ENCODE measurements around the gene ORM1. TPM values are rescaled to one million over a fixed set of nuclear protein-coding genes. Genes with fewer than 3 reads are reported as not detected.

The ORM1 gene
- total and polyA plus RNA-seq, 4 donors, result 1,297 to 69,591 (median 37,095) TPM

DNA sequence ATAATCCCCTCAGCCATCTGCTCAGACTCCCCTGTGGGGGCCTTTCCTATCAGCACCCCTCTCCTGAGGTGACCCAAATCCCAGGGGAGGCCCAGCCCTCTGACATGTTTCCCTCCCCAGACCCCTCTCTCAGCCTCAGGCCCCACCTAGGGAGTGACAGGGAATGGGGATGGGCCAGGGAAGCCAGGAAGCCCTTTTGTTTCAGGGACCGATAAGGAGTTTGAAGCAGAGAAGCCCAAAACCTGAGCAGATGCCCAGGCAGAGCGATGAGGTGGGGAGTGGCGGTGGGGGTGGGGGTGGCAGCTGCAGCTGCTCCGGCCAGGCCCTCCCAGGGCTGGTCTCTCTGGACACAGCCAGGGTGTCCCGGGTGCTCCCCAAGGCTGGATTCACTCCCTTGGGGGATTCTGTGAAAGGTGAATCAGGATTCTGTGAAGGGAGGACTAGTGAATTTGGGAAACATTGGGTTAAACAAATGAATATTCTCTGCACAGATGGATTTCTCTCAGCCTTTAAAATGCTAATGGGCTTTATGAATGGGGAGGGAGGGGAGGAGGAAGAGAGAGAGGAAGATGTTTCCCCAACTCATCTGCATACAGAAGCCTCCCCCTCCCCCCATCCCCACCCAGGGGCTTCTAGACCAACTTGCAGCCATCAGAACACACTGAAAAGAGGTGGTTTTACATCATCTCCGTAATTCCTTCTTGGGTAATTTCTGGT, 47.5 kb downstream of the ORM1 start:
- H3K27me3 ChIP-seq (ENCODE audit: control insufficient read depth in 4 of 4, insufficient read depth in 4 of 4, low read length in 3 of 4), result no peaks in the 10 kb centered on the region
- H3K36me3 ChIP-seq (ENCODE audit: control insufficient read depth in 4 of 4, insufficient read depth in 3 of 4, low read depth in 1 of 4, low read length in 3 of 4), result peaks cover 6 to 30% (median 15%) of the 10 kb centered on the region in 4 donors
- WGBS, result 88% methylated on average over 6 of the region's 6 CpGs
- H3K4me3 ChIP-seq (ENCODE audit: low read depth in 1 of 3, low read length in 3 of 3), result no peak overlapping the region
- no peak overlapping the region for H3K9ac ChIP-seq (ENCODE audit: low read depth in 1 of 2, low read length in 2 of 2)
- TF ChIP-seq, protein P1, sequence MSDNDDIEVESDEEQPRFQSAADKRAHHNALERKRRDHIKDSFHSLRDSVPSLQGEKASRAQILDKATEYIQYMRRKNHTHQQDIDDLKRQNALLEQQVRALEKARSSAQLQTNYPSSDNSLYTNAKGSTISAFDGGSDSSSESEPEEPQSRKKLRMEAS (IDR thresholded peaks at IDR 0.05), result no peak
- TF ChIP-seq SP1 (IDR thresholded peaks at IDR 0.05), result no peak
- no peak for TF ChIP-seq EGR1 (IDR thresholded peaks at IDR 0.05; ENCODE audit: low read depth in 2 of 2)
- TF ChIP-seq, protein P2, sequence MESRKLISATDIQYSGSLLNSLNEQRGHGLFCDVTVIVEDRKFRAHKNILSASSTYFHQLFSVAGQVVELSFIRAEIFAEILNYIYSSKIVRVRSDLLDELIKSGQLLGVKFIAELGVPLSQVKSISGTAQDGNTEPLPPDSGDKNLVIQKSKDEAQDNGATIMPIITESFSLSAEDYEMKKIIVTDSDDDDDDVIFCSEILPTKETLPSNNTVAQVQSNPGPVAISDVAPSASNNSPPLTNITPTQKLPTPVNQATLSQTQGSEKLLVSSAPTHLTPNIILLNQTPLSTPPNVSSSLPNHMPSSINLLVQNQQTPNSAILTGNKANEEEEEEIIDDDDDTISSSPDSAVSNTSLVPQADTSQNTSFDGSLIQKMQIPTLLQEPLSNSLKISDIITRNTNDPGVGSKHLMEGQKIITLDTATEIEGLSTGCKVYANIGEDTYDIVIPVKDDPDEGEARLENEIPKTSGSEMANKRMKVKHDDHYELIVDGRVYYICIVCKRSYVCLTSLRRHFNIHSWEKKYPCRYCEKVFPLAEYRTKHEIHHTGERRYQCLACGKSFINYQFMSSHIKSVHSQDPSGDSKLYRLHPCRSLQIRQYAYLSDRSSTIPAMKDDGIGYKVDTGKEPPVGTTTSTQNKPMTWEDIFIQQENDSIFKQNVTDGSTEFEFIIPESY (IDR thresholded peaks at IDR 0.05), result no peak
- TF ChIP-seq HNF4A (conservative IDR thresholded peaks at IDR 0.05), result no peak
- no peak for TF ChIP-seq JUND (IDR thresholded peaks at IDR 0.05)
- no peak for TF ChIP-seq GABPA (IDR thresholded peaks at IDR 0.05 in 1 of 2, conservative IDR thresholded peaks at IDR 0.05 in 1 of 2)
- TF ChIP-seq YY1 (IDR thresholded peaks at IDR 0.05), result no peak
- TF ChIP-seq RXRA (IDR thresholded peaks at IDR 0.05), result no peak
- TF ChIP-seq TAF1 (conservative IDR thresholded peaks at IDR 0.05), result no peak
- no peak for TF ChIP-seq NR2F2 (IDR thresholded peaks at IDR 0.05)
- TF ChIP-seq FOXA2 (IDR thresholded peaks at IDR 0.05), result no peak
- TF ChIP-seq, protein P3, sequence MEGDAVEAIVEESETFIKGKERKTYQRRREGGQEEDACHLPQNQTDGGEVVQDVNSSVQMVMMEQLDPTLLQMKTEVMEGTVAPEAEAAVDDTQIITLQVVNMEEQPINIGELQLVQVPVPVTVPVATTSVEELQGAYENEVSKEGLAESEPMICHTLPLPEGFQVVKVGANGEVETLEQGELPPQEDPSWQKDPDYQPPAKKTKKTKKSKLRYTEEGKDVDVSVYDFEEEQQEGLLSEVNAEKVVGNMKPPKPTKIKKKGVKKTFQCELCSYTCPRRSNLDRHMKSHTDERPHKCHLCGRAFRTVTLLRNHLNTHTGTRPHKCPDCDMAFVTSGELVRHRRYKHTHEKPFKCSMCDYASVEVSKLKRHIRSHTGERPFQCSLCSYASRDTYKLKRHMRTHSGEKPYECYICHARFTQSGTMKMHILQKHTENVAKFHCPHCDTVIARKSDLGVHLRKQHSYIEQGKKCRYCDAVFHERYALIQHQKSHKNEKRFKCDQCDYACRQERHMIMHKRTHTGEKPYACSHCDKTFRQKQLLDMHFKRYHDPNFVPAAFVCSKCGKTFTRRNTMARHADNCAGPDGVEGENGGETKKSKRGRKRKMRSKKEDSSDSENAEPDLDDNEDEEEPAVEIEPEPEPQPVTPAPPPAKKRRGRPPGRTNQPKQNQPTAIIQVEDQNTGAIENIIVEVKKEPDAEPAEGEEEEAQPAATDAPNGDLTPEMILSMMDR (IDR thresholded peaks at IDR 0.05; ENCODE audit: low read depth, low read length, missing input control), result no peak
- DNase-seq (ENCODE audit: low spot score), result no peak
- peak overlapping the region; percentile 19 to 68 for H3K27ac ChIP-seq (ENCODE audit: low read depth in 1 of 2, low read length in 2 of 2)
- H3K9me3 ChIP-seq (ENCODE audit: control insufficient read depth in 4 of 4, low read length in 3 of 4), result no peaks in the 10 kb centered on the region
- H3K4me1 ChIP-seq (ENCODE audit: control insufficient read depth in 4 of 4, insufficient read depth in 4 of 4, low read length in 3 of 4), result peaks cover 3 to 17% (median 10%) of the 10 kb centered on the region in 4 donors

DNA sequence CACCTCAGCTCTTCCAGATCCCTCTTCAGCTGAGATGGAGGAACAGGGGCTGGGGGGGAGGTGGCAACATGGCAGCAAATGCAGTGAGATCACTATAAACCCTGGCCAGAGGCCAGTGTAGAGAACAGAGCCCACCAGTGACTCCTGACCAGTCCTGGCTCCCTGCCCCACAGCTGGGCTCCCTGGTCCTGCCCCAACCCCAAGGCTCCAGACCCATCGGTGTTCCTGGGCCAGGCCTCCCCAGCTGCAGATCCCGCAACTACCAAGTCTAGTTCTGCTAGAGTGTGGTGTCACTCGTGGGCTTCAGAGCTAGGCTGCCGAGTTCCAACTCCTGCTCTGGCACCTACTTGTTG, 48.0 kb downstream of the ORM1 start:
- WGBS, result 88% methylated on average over 4 of the region's 4 CpGs
- no peaks in the 10 kb centered on the region for H3K9me3 ChIP-seq (ENCODE audit: control insufficient read depth in 4 of 4, low read length in 3 of 4)
- no peaks in the 10 kb centered on the region for H3K27me3 ChIP-seq (ENCODE audit: control insufficient read depth in 4 of 4, insufficient read depth in 4 of 4, low read length in 3 of 4)
- TF ChIP-seq, protein P2 (IDR thresholded peaks at IDR 0.05), result no peak
- TF ChIP-seq YY1 (IDR thresholded peaks at IDR 0.05), result no peak
- no peak for TF ChIP-seq GABPA (IDR thresholded peaks at IDR 0.05 in 1 of 2, conservative IDR thresholded peaks at IDR 0.05 in 1 of 2)
- TF ChIP-seq NR2F2 (IDR thresholded peaks at IDR 0.05), result no peak
- TF ChIP-seq FOXA1 (IDR thresholded peaks at IDR 0.05), result no peak
- TF ChIP-seq, protein P4, sequence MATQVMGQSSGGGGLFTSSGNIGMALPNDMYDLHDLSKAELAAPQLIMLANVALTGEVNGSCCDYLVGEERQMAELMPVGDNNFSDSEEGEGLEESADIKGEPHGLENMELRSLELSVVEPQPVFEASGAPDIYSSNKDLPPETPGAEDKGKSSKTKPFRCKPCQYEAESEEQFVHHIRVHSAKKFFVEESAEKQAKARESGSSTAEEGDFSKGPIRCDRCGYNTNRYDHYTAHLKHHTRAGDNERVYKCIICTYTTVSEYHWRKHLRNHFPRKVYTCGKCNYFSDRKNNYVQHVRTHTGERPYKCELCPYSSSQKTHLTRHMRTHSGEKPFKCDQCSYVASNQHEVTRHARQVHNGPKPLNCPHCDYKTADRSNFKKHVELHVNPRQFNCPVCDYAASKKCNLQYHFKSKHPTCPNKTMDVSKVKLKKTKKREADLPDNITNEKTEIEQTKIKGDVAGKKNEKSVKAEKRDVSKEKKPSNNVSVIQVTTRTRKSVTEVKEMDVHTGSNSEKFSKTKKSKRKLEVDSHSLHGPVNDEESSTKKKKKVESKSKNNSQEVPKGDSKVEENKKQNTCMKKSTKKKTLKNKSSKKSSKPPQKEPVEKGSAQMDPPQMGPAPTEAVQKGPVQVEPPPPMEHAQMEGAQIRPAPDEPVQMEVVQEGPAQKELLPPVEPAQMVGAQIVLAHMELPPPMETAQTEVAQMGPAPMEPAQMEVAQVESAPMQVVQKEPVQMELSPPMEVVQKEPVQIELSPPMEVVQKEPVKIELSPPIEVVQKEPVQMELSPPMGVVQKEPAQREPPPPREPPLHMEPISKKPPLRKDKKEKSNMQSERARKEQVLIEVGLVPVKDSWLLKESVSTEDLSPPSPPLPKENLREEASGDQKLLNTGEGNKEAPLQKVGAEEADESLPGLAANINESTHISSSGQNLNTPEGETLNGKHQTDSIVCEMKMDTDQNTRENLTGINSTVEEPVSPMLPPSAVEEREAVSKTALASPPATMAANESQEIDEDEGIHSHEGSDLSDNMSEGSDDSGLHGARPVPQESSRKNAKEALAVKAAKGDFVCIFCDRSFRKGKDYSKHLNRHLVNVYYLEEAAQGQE (IDR thresholded peaks at IDR 0.05), result no peak
- TF ChIP-seq HNF4G (IDR thresholded peaks at IDR 0.05), result no peak
- TF ChIP-seq, protein P3 (IDR thresholded peaks at IDR 0.05; ENCODE audit: low read depth, low read length, missing input control), result no peak
- TF ChIP-seq RAD21 (IDR thresholded peaks at IDR 0.05), result no peak
- no peak for TF ChIP-seq SP1 (IDR thresholded peaks at IDR 0.05)
- TF ChIP-seq TAF1 (conservative IDR thresholded peaks at IDR 0.05), result no peak
- TF ChIP-seq, protein P5, sequence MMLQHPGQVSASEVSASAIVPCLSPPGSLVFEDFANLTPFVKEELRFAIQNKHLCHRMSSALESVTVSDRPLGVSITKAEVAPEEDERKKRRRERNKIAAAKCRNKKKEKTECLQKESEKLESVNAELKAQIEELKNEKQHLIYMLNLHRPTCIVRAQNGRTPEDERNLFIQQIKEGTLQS (IDR thresholded peaks at IDR 0.05), result no peak
- TF ChIP-seq FOXA2 (IDR thresholded peaks at IDR 0.05), result no peak
- TF ChIP-seq, protein P1 (IDR thresholded peaks at IDR 0.05), result no peak
- TF ChIP-seq HNF4A (conservative IDR thresholded peaks at IDR 0.05), result no peak
- no peak overlapping the region for H3K4me3 ChIP-seq (ENCODE audit: low read depth in 1 of 3, low read length in 3 of 3)
- H3K4me1 ChIP-seq (ENCODE audit: control insufficient read depth in 4 of 4, insufficient read depth in 4 of 4, low read length in 3 of 4), result peaks cover 3 to 13% (median 6%) of the 10 kb centered on the region in 4 donors
- H3K9ac ChIP-seq (ENCODE audit: low read depth in 1 of 2, low read length in 2 of 2), result no peak overlapping the region
- H3K36me3 ChIP-seq (ENCODE audit: control insufficient read depth in 4 of 4, insufficient read depth in 3 of 4, low read depth in 1 of 4, low read length in 3 of 4), result peaks cover 6 to 30% (median 15%) of the 10 kb centered on the region in 4 donors
- no peak for DNase-seq (ENCODE audit: low spot score)
- H3K27ac ChIP-seq (ENCODE audit: low read depth in 1 of 2, low read length in 2 of 2), result peak overlapping the region; percentile 19 to 68

All from liver (tissue), 9 donors.